HCT116 (cell line): ENCODE results near the gene MSMB. TPM values are rescaled to one million over a fixed set of nuclear protein-coding genes. Genes with fewer than 3 reads are reported as not detected.

Experiments used
- ATAC-seq: fragments of 200-7000 bp; cut with Tn5 transposase; 2 replicates; pipeline ENCODE4 v1.9.1; 2020; ENCODE audit warnings: mild to moderate bottlenecking, moderate library complexity
- BruUV-seq: library from RNA; stranded (reverse); fragments of 400-500 nt; replicated peaks from 2 replicates; lab custom pipeline; 2021; lab: Mats Ljungman, UMichigan
- CTCF ChIA-PET: fragments of 300-600 bp; sonication (Branson Sonifier 250); formaldehyde crosslinking; loops from one replicate; lab custom pipeline; 2021; ENCODE audit warnings: antibody characterized with exemption; lab: Charles Lee
- POLR2A ChIA-PET: fragments of 300-600, 350-600 bp; sonication (Branson Sonifier 250); formaldehyde crosslinking; loops from one replicate; lab custom pipeline; 2021; ENCODE audit warnings: antibody characterized with exemption; lab: Charles Lee
- RAD21 ChIA-PET, 2 experiments: fragments of 300-600 bp; sonication (Branson Sonifier 250); formaldehyde crosslinking; loops; one replicate each; lab custom pipeline; 2023; ENCODE audit warnings: low total read pairs in 2 of 2; ENCODE audit not compliant: uncharacterized antibody in 2 of 2, unreplicated experiment in 2 of 2, low non-redundant PET in 1 of 2; lab: Charles Lee
- DNase-seq: peaks from one replicate; pipeline ENCODE4 v3.0.0-alpha.2; 2010; ENCODE audit warnings: low read depth, low spot score
- H2AFZ ChIP-seq: fragments of 200-600 bp; shearing (Covaris generic), sonication (generic); 2 replicates; pipeline ENCODE4 v1.6.1; 2017; ENCODE audit warnings: low read depth, mixed run types, mixed read lengths, antibody characterized with exemption, low read length; ENCODE audit not compliant: poor library complexity, severe bottlenecking
- H3K27ac ChIP-seq: 2 replicates; pipeline ENCODE4 v1.5.1; 2012; ENCODE audit warnings: low read depth, low read length
- H3K27me3 ChIP-seq: fragments of 200-600 bp; sonication (generic); 2 replicates; pipeline ENCODE4 v1.6.1; 2016; ENCODE audit warnings: mixed run types, low read length, mixed read lengths; ENCODE audit not compliant: insufficient read depth
- H3K36me3 ChIP-seq, 2 experiments: fragments of 200-500 bp in 1 of 2; fragments of 200-600 bp in 1 of 2; sonication (Bioruptor generic) in 1 of 2; sonication (generic) in 1 of 2; 2 replicates each; pipeline versions ENCODE4 v1.5.1 to v1.6.1; 2014 to 2016; ENCODE audit warnings: low read length in 2 of 2, inconsistent platforms in 1 of 2, mixed read lengths in 1 of 2, mixed run types in 1 of 2; ENCODE audit not compliant: insufficient read depth in 2 of 2, control insufficient read depth in 1 of 2
- H3K4me1 ChIP-seq, 2 experiments: fragments of 200-600 bp in 1 of 2; sonication (generic) in 1 of 2; 2 replicates each; pipeline versions ENCODE4 v1.5.1 to v1.6.1; 2012 to 2017; ENCODE audit warnings: low read length in 2 of 2, inconsistent platforms in 1 of 2, mild to moderate bottlenecking in 1 of 2, mixed read lengths in 1 of 2, mixed run types in 1 of 2, moderate library complexity in 1 of 2; ENCODE audit not compliant: insufficient read depth in 2 of 2, control insufficient read depth in 1 of 2
- H3K4me2 ChIP-seq: fragments of 200-600 bp; sonication (generic); 2 replicates; pipeline ENCODE4 v1.6.1; 2017; ENCODE audit warnings: mixed run types, low read length, mixed read lengths
- H3K4me3 ChIP-seq, 2 experiments: fragments of 200-600 bp in 1 of 2; sonication (generic) in 1 of 2; replicated peaks in 1 of 2; 2 replicates each; pipeline ENCODE4 v1.5.1; 2011 to 2016; ENCODE audit warnings: low read length in 2 of 2, control low read depth in 1 of 2, low read depth in 1 of 2, mild to moderate bottlenecking in 1 of 2, mixed read lengths in 1 of 2, mixed run types in 1 of 2
- H3K79me2 ChIP-seq: fragments of 200-600 bp; sonication (generic); 2 replicates; pipeline ENCODE4 v1.6.1; 2017; ENCODE audit warnings: mild to moderate bottlenecking, mixed run types, low read length, moderate library complexity, mixed read lengths; ENCODE audit not compliant: insufficient read depth
- H3K9ac ChIP-seq: fragments of 200-600 bp; sonication (generic); 2 replicates; pipeline ENCODE4 v1.6.1; 2016; ENCODE audit warnings: low read length, mixed read lengths
- H3K9me2 ChIP-seq: fragments of 200-600 bp; sonication (generic), shearing (Covaris generic); 2 replicates; pipeline ENCODE4 v1.6.1; 2017; ENCODE audit warnings: mixed run types, mild to moderate bottlenecking, moderate library complexity; ENCODE audit not compliant: insufficient read depth
- H3K9me3 ChIP-seq, 2 experiments: fragments of 200-500 bp in 1 of 2; fragments of 200-600 bp in 1 of 2; sonication (Bioruptor generic) in 1 of 2; sonication (generic) in 1 of 2; 2 replicates each; pipeline ENCODE4 v1.6.1; 2014 to 2017; ENCODE audit warnings: low read length in 2 of 2, mixed read lengths in 2 of 2, inconsistent platforms in 1 of 2, low read depth in 1 of 2, mild to moderate bottlenecking in 1 of 2, mixed run types in 1 of 2, moderate library complexity in 1 of 2; ENCODE audit not compliant: control insufficient read depth in 1 of 2, insufficient read depth in 1 of 2
- H4K20me1 ChIP-seq: fragments of 200-600 bp; sonication (generic), shearing (Covaris generic); 2 replicates; pipeline ENCODE4 v1.6.1; 2017; ENCODE audit warnings: mixed run types, mild to moderate bottlenecking, moderate library complexity; ENCODE audit not compliant: insufficient read depth
- ATF3 ChIP-seq: IDR thresholded peaks from 2 replicates; pipeline ENCODE4 v1.6.1; 2012
- CEBPB ChIP-seq: IDR thresholded peaks from 2 replicates; pipeline ENCODE4 v1.6.1; 2012; ENCODE audit warnings: low read depth
- ELF1 ChIP-seq: IDR thresholded peaks from 2 replicates; pipeline ENCODE4 v1.6.1; 2012; ENCODE audit warnings: low read depth, borderline replicate concordance
- EZH2 ChIP-seq: fragments of 200-600 bp; sonication (generic); IDR thresholded peaks from 2 replicates; pipeline ENCODE4 v1.6.1; 2017; ENCODE audit warnings: antibody characterized with exemption, mixed run types
- JUND ChIP-seq: IDR thresholded peaks from 2 replicates; pipeline ENCODE4 v1.6.1; 2012
- POLR2AphosphoS5 ChIP-seq: IDR thresholded peaks from 2 replicates; pipeline ENCODE4 v1.6.1; 2011; ENCODE audit warnings: mild to moderate bottlenecking, low read depth, low read length, moderate library complexity
- SIN3A ChIP-seq: IDR thresholded peaks from 2 replicates; pipeline ENCODE4 v1.6.1; 2012; ENCODE audit warnings: low read depth
- SP1 ChIP-seq: IDR thresholded peaks from 2 replicates; pipeline ENCODE4 v1.6.1; 2012; ENCODE audit warnings: low read depth
- SRF ChIP-seq: IDR thresholded peaks from 2 replicates; pipeline ENCODE4 v1.6.1; 2012; ENCODE audit warnings: low read depth
- TCF7L2 ChIP-seq: IDR thresholded peaks from 2 replicates; pipeline ENCODE4 v1.7.0; 2011; ENCODE audit warnings: borderline replicate concordance, inconsistent platforms; ENCODE audit not compliant: insufficient read depth, insufficient read length; ENCODE audit errors: extremely low read depth
- ZBTB33 ChIP-seq: IDR thresholded peaks from 2 replicates; pipeline ENCODE4 v1.6.1; 2011; ENCODE audit warnings: mild to moderate bottlenecking, low read length, moderate library complexity; ENCODE audit not compliant: insufficient replicate concordance; ENCODE audit errors: extremely low read depth
- ZNF274 ChIP-seq: fragments of 200-500 bp; sonication (Bioruptor generic); IDR thresholded peaks from 2 replicates; pipeline ENCODE4 v1.6.1; 2014; ENCODE audit warnings: mild to moderate bottlenecking, low read depth, low read length, inconsistent platforms
- intact Hi-C: fragments of 100-400 bp; cut with micrococcal nuclease; formaldehyde crosslinking; loops from 2 replicates; pipeline ENCODE4 v1.10.0; 2022
- total RNA-seq: library from RNA; stranded (reverse); gene quantifications from one replicate; pipeline ENCODE4 v1.2.1, GENCODE V29; 2021; ENCODE audit not compliant: unreplicated experiment
- TF ChIP-seq, protein P1 (sequence below), 3 experiments: fragments of 200-600 bp in 1 of 3; sonication (generic) in 1 of 3; IDR thresholded peaks in 2 of 3; conservative IDR thresholded peaks in 1 of 3; 2 replicates each; pipeline ENCODE4 v1.5.1; 2012 to 2017; ENCODE audit warnings: low read depth in 2 of 3, low read length in 2 of 3, antibody characterized with exemption in 1 of 3, borderline replicate concordance in 1 of 3, control low read depth in 1 of 3, mild to moderate bottlenecking in 1 of 3, mixed read lengths in 1 of 3, mixed run types in 1 of 3, moderate library complexity in 1 of 3; ENCODE audit not compliant: insufficient read depth in 1 of 3

The MSMB gene
- total RNA-seq, 1 experiment from 2014 or later: not detected

DNA sequence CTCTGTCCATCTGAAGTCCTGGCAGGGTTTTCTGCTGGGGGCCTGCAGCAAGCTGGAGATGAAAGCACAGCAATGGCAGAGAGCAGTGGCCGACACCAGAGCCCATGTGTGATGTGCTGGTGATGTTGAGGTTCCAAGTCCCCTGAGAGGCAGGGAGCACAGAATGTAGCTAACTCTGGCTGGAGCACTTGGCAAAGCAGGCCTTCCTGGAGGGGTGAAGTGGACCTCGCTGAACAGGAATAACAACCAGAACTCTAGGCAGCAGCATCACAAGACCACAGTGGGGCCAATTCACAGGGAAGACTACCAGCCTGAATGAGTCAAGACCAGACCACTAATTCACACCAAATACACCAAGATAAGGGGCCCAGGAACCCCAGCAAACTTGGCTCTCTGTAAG lies 22.8 kb upstream of the MSMB start:
- H4K20me1 ChIP-seq: no peaks in the 10 kb centered on the region
- intact Hi-C loops: no loop called here
- no peaks in the 10 kb centered on the region for H3K4me1 ChIP-seq
- RAD21 ChIA-PET: no interaction called here
- no peak overlapping the region for H3K4me3 ChIP-seq
- H3K4me2 ChIP-seq: no peak overlapping the region
- BruUV-seq: no TSS peak
- no peak for ATAC-seq
- no peak overlapping the region for H2AFZ ChIP-seq
- H3K36me3 ChIP-seq: no peaks in the 10 kb centered on the region
- H3K27me3 ChIP-seq: no peaks in the 10 kb centered on the region
- H3K79me2 ChIP-seq: no peaks in the 10 kb centered on the region
- CTCF ChIA-PET: no interaction called here
- no peaks in the 10 kb centered on the region for H3K9me3 ChIP-seq
- POLR2A ChIA-PET: no interaction called here
- H3K9me2 ChIP-seq: no peaks in the 10 kb centered on the region
- no peak overlapping the region for H3K9ac ChIP-seq
- TF ChIP-seq ATF3 (no peak), EZH2 (no peak), CEBPB (no peak), POLR2AphosphoS5 (no peak), ELF1 (no peak), TCF7L2 (no peak), SP1 (no peak), ZNF274 (no peak), SRF (no peak), ZBTB33 (no peak), JUND (no peak), SIN3A (no peak)
- TF ChIP-seq, protein P1, sequence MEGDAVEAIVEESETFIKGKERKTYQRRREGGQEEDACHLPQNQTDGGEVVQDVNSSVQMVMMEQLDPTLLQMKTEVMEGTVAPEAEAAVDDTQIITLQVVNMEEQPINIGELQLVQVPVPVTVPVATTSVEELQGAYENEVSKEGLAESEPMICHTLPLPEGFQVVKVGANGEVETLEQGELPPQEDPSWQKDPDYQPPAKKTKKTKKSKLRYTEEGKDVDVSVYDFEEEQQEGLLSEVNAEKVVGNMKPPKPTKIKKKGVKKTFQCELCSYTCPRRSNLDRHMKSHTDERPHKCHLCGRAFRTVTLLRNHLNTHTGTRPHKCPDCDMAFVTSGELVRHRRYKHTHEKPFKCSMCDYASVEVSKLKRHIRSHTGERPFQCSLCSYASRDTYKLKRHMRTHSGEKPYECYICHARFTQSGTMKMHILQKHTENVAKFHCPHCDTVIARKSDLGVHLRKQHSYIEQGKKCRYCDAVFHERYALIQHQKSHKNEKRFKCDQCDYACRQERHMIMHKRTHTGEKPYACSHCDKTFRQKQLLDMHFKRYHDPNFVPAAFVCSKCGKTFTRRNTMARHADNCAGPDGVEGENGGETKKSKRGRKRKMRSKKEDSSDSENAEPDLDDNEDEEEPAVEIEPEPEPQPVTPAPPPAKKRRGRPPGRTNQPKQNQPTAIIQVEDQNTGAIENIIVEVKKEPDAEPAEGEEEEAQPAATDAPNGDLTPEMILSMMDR (IDR thresholded peaks at IDR 0.05 in 2 of 3, conservative IDR thresholded peaks at IDR 0.05 in 1 of 3; ENCODE audit: borderline replicate concordance in 1 of 3, insufficient read depth in 1 of 3, low read depth in 2 of 3, low read length in 2 of 3): no peak
- TF ChIP-seq, all 23 proteins: peak for 0
- no peak for DNase-seq
- no peak overlapping the region for H3K27ac ChIP-seq
